ENCODE data around the gene CNNM2. TPM values are rescaled to one million over a fixed set of nuclear protein-coding genes. Genes with fewer than 3 reads are reported as not detected.

The CNNM2 gene
- 4.1 and 6.8 TPM in 2 replicates for total RNA-seq (2014; rRNA removed; shearing (Covaris generic))

DNA sequence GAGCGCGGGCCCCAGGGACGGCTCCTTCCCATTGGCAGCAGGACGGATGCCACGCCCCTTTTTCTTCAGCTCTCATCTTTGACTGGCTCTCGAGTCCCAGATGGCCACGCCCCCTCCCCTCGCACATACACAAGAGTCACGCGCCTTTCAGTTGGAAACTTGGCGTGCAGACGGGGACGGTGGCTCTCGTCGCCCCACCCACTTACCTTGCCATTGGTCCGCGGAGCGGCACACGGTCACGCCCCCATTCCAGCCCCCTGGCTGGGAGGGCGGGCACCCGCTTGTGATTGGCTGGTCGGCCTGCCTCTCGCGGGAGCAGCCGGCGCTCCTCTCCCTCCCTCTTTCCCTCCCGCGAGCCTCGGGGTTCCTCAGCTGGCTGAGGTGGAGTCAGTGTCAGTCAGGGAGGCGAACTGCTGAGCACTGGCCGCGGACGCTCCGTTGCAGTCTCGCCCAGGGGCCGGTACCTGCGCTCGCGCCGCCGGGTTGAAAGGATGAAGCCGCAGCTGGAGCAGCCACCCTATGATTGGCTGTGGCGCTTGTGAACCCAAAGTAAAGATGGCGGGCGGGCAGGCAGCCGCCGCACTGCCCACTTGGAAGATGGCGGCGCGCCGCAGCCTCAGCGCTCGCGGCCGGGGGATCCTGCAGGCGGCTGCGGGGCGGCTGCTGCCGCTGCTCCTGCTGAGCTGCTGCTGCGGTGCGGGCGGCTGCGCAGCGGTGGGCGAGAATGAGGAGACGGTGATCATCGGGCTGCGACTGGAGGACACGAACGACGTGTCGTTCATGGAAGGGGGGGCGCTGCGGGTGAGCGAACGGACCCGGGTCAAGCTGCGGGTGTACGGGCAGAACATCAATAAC lies at the start of gene CNNM2:
TSS of gene CNNM2 (plus strand) at position 333 of the 855 bp plus-strand sequence. CDS start at position 520, 187 bp downstream.
- DNase-seq (ENCODE audit: low spot score) = peak; percentile 100

DNA sequence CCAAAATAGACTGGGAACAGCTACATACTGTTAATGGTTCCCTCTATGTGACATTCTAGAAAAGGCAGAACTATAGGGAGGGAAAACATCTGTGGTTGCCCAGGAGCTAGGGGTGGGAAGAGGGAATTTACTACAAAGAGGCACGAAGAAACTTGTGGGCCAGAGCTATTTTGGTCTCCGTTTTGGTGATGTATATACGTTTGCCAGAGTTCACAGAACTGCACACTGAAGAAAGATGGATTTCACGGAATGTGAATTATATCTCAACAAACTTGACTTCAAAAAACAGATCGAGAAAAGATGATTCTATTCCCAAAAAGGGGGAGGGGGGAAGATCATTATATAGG lies 49.2 kb upstream of the CNNM2 start:
- peak; percentile 5 for DNase-seq (ENCODE audit: low spot score)

DNA sequence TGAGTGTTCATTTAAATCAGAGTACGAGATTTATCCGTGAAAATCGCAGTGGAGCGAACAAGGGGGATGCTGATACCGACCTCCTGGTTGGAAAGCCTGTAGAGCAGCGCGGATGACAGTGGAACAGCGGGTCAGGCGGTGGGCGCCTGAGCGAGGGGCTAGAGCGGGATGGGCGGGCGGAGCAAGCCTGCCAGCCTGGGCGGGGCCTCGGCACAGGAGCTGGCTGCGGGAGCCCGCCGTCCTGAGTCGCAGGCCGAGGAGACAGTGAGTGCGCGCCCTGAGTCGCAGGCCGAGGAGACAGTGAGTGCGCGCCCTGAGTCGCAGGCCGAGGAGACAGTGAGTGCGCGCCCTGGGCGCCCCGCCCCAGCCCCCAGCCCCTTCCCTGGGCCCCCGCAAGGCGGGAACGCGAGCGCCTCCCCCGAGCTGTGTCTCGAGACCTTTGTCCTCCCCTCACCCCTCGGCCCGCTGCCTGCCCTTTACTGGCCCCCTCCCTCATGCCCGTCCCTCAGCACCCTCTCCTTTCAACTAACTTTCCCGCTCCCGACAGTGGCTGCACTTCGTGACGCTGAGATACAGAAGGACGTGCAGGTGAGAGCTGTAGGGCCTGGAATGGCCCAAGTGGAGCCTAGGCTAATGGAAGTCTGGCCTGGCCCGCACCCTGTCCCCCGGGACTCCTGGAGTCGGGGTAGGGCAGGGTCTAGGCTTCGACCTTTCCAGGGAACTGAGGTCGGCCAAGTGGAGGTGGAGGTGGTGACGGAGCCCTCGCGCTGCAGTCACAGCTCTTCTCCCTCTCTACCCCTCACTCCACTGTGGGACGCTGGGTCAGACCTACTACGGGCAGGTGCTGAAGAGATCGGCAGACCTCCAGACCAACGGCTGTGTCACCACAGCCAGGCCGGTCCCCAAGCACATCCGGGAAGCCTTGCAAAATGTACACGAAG lies 48.6 kb upstream of the CNNM2 start, which contains the start of gene AS3MT:
TSS of gene AS3MT (plus strand) at position 213 of the 941 bp plus-strand sequence. CDS start at position 336, 123 bp downstream.
- DNase-seq (ENCODE audit: low spot score) = peak; percentile 18

DNA sequence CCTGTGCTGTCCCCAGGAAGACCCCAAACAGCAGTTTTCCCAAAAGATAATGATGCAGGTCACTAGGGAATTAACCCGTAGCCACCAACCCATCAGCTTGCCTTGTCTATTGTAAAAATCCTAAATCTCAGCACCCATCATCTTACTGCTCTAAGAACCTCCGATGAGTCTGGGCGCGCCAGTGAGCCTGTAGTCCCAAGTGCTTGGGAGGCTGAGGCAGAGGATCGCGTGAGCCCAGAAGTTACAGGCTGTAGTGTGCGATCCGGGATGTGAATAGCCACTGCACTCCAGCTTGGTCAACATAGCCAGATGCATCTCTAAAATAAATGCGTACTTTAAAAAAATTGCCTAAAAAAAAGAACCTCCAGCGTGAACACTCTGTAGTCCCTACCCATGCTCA lies 47.9 kb upstream of the CNNM2 start:
- DNase-seq (ENCODE audit: low spot score) = no peak

DNA sequence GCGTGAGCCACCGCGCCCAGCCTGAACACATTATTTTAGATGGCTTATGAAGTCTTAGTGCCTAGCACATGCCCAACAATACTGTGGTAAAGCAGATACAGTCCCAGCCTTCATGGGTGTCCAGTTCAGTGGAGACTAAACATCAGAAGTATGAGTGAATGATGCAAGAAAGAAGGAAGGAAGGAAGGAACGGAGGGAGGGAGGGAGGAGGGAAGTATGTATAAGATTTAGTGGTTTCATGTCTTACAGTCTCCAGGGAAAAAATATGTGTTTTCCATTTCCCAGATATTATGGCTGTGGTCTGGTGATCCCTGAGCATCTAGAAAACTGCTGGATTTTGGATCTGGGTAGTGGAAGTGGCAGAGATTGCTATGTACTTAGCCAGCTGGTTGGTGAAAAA lies 45.9 kb upstream of the CNNM2 start:
- no peak for DNase-seq (ENCODE audit: low spot score)

DNA sequence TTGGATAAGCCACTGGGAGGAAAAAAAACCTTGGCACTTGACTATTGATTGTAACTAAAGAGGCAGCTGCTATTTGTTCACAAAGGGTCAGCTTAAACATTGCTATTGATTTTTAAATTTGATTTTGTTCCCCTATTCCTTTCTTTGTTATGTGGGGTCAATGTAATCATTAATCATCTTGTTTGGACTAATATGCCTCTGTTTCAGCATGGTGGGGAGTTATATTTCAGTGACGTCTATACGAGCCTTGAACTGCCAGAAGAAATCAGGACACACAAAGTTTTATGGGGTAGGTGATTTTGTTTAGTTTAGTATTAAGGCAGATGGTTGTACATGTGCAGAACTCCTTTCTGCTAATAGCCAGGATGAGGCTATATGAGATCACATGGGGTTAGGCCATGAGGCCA lies 41.3 kb upstream of the CNNM2 start:
- no peak for DNase-seq (ENCODE audit: low spot score)

DNA sequence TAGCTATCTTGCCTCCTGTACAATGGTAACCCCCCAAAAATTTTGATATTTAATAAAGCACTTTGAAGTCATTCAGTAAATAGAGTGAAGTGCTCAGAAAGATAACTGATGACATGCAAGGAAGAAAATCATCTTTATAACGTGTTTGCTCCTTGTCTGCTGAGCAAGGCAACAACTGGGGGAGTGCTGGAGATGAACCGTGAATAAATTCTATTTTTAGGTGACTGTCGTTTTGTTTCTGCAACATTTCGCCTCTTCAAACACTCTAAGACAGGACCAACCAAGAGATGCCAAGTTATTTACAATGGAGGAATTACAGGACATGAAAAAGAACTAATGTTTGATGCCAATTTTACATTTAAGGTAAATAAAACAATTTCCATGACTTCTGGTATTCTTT lies 39.5 kb upstream of the CNNM2 start:
- DNase-seq (ENCODE audit: low spot score) = no peak

DNA sequence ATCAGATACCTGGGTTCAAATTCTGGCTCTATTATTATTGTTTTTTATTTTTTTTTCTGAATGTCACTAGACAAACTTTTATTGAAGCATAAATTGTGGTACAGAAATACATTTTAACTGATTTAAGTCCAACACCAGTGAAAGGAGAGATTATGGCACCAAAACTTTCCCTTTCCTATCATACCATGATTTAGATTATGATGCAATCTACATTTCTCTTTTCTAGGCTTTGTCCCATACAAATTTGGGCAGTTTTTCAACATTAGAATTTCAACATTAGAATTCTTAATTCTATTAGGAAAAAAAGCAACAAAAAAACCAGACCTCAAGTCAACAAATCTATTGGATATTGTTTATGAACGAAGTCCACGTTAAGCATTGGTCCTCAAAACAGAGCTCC lies 37.8 kb upstream of the CNNM2 start:
- no peak for DNase-seq (ENCODE audit: low spot score)

DNA sequence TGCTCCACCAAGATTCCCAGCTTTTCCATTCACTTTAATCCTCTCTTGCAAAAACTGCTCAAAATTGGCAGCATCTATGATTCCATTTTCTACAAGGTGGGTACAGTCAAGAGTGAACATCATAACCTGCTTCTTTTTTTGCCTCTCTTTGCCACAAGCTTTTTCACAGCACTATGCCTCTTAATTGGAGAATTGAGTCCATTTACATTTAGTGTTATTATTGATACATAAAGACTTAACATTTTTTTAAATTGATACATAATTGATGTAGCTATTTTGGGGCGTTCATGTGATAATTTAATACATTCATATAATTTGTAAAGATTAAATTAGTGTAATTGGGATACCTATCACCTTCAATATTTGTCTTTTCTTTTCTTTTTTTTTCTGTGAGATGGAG lies 30.0 kb upstream of the CNNM2 start:
- DNase-seq (ENCODE audit: low spot score) = no peak

DNA sequence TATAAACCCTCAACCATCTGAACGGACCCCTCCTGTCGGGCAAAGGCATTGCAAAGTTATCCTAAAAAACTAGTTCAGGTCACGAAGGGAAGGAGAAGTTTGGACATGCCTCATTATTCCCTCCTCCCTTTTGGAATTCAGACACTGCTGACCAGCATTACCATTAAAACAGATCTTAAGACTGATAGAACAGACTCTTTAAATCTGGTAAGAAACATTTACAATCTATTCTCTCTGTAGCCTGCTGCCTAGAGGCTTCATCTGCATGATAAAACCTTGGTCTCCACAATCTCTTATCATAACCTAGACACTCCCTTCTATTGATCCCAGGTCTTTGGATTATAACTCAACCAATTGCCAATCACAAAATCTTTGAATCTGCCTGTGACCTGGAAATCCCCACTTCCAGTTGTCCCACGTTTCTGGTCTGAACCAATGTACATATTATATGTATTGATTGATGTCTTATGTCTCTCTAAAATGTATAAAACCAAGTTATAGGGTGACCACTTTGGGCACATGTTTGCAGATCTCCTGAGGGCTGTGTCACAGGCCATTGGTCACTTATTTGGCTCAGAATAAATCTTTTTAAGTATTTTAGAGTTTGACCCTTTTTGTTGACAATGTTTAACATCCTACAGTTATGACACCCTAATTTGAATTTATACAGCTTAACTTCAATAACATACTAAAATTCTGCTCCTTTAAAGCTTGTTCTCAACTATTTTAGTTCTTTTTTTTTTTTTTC lies 23.5 kb upstream of the CNNM2 start:
- DNase-seq (ENCODE audit: low spot score) = no peak

DNA sequence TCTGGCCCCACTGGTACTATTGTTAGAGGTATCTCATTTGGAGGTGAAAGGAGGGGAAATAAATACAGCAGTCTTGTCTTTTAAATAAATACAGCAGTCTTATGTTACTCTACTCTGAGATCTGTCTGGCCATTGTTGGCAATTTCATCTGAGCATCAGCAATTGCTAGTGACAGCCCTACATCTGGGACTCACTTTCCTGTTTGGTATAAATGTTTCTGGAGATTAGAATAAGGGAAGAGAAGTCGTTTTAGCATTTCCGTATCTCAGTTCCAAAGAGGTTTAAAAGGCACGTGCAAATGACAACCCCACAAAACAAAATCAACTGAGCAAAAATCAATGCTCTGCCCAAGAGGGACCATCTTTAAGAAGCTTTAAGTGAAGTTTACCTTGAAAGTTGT lies 18.1 kb upstream of the CNNM2 start:
- no peak for DNase-seq (ENCODE audit: low spot score)

DNA sequence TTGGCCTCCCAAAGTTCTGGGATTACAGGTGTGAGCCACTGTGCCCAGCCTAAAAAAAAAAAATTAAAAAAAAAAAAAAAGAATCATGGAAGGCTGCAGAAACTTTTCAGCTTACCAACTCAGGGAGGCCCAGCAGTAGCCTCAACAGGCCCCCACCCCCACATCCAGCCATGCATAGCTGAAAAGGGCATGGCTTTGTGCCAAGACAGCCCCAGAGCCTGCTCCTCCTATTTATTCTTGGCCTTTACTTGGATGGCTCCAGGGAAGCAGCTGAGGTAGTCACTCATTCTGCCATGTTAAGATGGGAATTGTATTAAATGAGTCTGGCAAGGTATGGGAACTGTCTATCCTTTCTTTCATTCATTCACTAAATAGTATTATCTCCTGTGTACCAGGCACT lies 13.7 kb upstream of the CNNM2 start:
- DNase-seq (ENCODE audit: low spot score) = no peak

DNA sequence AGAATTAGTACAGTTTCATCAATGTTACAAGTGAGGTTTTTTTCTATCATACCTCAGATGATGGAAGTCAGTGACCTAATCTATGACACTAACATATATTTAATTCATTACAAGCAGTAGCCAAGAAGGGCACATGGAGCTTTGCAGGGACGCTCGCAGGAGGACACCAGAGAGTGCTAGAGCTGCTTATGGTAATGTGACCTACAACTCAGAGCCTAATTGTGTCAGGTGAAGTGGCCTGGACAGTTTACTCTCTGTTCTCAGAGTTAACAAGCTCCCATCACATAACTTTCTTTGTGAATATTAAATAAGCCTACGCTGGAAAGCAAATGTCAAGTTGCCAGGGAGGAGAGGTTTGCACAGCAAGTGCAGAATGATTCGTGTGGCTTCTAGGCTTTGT lies 11.6 kb upstream of the CNNM2 start:
- DNase-seq (ENCODE audit: low spot score) = no peak

DNA sequence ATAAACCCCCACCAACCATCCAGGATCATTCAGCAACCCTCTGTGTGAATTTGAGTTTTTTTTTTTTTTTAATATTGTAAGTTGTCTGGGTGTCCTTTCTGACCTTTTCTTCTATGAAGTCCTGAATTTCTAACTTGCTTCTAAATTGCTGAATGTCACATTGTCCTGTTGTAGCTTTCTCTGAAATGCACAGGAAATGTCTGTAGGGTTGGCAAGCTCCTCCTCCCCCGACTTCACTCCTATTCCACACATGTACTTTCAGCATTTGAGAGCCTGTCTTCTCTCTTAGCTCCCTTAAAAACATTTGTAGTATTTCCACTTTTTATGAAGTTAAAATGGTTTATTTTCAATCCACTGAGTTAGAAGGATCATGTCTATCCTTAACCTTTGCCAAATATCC lies 3.3 kb upstream of the CNNM2 start:
- DNase-seq (ENCODE audit: low spot score) = no peak

DNA sequence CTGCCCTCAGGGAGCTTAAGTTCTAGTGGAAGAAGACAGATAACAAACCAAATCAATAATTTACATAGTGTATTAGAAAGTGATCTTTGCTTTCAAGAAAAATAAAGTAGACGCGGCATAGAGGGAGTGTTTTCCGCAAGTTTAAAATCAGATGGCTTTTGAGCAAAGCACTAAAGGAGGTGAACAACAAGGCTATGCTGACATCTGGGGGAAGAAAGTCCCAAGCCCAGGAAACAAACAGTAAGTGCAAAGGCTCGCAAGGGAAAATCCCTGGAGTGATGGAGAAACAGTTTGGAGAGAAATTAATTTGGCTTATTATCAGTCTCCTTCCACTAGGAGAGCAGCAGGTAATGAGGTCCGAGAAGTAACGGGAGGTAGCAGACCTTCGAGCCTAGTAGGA lies 1.9 kb upstream of the CNNM2 start:
- no peak for DNase-seq (ENCODE audit: low spot score)

DNA sequence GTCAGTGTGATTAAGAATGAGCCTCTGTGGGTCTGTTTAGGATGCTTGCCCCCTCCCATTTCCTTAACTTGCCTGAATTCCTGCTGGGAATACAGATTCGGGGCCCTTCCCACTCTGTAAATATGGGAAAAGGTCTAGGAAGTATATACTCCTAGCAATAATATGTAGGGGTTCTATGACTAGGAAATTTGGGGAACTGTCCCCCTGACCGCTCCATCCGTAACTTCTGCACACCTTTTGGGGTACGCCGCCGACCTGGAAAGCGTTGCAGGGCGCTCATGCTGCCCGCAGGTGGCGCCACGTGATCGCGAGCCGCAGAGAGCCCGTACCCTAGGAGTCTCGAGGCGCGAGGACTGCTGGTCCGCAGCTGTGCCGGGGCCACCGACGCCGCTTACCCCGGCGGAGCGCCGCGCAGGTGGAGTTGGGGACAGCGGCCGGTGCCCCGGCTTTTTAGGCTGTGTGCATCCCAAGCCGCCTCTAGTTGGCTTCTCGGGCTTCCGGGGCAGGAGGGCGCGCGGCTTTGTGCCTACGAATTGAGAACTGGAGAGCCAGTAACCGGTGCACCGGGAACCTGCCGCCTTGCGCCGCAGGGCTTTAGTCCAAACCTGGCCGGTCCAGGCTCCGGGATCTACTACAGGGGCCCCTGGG lies 656 bp upstream of the CNNM2 start:
- peak; percentile 52 for DNase-seq (ENCODE audit: low spot score)

DNA sequence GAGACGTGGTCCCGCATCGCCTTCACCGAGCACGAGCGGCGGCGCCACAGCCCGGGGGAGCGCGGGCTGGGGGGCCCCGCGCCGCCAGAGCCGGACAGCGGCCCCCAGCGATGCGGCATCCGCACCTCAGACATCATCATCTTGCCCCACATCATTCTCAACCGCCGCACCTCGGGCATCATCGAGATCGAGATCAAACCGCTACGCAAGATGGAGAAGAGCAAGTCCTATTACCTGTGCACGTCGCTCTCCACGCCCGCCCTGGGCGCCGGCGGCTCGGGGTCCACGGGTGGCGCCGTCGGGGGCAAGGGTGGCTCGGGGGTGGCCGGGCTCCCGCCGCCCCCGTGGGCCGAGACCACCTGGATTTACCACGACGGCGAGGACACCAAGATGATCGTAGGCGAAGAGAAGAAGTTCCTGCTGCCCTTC lies 737 bp downstream of the CNNM2 start:
- no peak for DNase-seq (ENCODE audit: low spot score)

DNA sequence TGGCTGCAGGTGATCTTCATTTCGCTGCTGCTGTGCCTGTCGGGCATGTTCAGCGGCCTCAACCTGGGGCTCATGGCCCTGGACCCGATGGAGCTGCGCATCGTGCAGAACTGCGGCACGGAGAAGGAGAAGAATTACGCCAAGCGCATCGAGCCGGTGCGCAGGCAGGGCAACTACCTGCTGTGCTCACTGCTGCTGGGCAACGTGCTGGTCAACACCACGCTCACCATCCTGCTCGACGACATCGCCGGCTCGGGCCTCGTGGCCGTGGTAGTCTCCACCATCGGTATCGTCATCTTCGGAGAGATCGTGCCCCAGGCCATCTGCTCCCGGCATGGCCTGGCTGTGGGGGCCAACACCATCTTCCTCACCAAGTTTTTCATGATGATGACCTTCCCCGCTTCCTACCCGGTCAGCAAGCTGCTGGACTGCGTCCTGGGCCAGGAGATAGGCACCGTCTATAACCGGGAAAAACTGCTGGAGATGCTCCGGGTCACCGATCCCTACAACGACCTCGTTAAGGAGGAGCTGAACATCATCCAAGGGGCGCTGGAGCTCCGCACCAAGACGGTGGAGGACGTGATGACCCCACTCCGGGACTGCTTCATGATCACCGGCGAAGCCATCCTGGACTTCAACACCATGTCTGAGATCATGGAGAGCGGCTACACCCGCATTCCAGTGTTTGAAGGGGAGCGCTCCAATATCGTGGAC lies 1.3 kb downstream of the CNNM2 start:
- no peak for DNase-seq (ENCODE audit: low spot score)

DNA sequence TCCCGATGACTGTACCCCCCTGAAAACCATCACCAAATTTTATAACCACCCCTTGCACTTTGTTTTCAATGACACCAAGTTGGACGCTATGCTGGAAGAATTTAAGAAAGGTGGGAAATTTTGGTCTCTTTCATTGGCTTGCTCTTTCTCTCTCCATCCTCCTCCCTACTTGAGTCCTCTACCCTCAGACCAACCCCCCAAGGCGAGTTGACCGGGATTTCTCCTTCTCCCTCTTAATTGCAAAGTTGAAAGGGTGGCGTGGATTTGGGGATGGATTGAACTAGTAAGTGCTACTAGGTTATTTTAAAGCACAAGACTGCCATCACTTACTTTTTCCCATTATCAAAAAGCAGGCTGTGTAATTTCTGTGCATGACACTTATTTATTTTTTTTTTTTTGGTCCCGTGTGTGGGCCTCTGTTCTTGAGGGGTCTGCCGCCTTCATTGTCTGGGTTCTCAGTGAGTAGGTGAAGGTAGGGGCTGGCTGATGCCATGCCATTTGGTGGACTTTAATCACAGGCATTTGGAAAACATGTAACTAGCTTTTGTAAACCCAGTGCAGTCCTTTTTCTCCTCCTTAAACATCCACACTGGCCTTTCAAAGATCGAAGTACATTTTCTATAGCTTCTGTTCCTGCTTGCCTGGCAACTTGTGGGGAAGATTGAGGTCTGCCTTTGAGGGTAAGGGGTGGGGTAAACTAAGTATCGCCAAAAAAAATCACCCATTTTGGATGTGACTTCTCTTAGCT lies 2.1 kb downstream of the CNNM2 start:
- DNase-seq (ENCODE audit: low spot score) = no peak

DNA sequence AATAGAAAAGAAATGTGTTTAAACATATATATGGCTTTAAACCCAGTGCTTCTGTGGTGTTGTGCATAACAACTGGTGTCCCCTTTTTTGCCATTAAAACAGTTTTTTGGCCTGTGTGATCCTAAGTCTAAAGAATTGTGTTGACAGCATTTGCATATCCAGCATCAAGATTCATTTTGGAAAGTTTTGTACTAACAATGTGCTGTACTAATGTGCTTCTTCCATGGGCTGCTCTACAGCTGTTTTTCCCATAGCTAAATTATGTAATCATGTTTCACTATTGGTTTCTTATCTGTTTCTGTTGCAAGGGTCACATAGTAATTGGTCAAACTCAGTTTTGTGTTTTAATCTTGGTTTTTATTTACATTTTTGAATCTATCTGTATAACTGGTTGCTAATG lies 5.5 kb downstream of the CNNM2 start:
- DNase-seq (ENCODE audit: low spot score) = no peak

Measured in A172 (cell line).